ENCODE measurements around the gene PDE10A. TPM values are rescaled to one million over a fixed set of nuclear protein-coding genes. Genes with fewer than 3 reads are reported as not detected.

Gene PDE10A
- total and polyA plus RNA-seq, 2 of the 8 experiments (the other 6 are each of a cell fraction or from before 2014, with no cell fraction given), result 1.1 to 2.4 TPM

GRCh38 chr6:165632194-165632593 is 30.8 kb downstream of the PDE10A start:
- Histone ChIP-seq H2AK5ac (ENCODE audit: low read depth, low read length) (no peak overlapping the region), H3K56ac (replicated peaks; ENCODE audit: insufficient read length, low read depth, low read length) (no peak overlapping the region), H3K27ac (ENCODE audit: low read depth, low read length) (no peak overlapping the region), H3K23ac (ENCODE audit: insufficient read length) (no peak overlapping the region), H4K91ac (replicated peaks; ENCODE audit: insufficient read length, low read length) (no peak overlapping the region), H4K5ac (ENCODE audit: insufficient read length, low read depth, low read length) (no peak overlapping the region), H3K79me1 (ENCODE audit: low read depth, low read length) (no peaks in the 10 kb centered on the region), H2BK20ac (ENCODE audit: low read length) (no peak overlapping the region), H3K9me3 (ENCODE audit: insufficient read depth in 2 of 2, low read depth in 1 of 2, low read length in 1 of 2) (no peaks in the 10 kb centered on the region), H2BK120ac (replicated peaks; ENCODE audit: low read depth, low read length) (no peak overlapping the region), H2BK5ac (ENCODE audit: low read depth, low read length) (no peak overlapping the region), H2AFZ (ENCODE audit: low read length) (no peak overlapping the region), H3K4ac (replicated peaks; ENCODE audit: insufficient read length, low read depth, low read length) (no peak overlapping the region), H2BK12ac (ENCODE audit: low read depth, low read length) (no peak overlapping the region), H3K18ac (ENCODE audit: extremely low read depth, low read length) (no peak overlapping the region), H2BK15ac (ENCODE audit: low read length) (no peak overlapping the region), H3K79me2 (ENCODE audit: control insufficient read depth in 1 of 2, insufficient read depth in 2 of 2, low read length in 2 of 2) (no peaks in the 10 kb centered on the region), H3K4me2 (ENCODE audit: insufficient read depth in 1 of 2, low read depth in 2 of 2, low read length in 2 of 2) (no peak overlapping the region), H3K27me3 (replicated peaks in 1 of 4; ENCODE audit: control insufficient read depth in 3 of 4, extremely low read depth in 1 of 4, insufficient read depth in 3 of 4, low read length in 3 of 4) (no peaks in the 10 kb centered on the region), H4K20me1 (replicated peaks in 1 of 2; ENCODE audit: control insufficient read depth in 1 of 2, insufficient read depth in 2 of 2, low read length in 2 of 2) (no peaks in the 10 kb centered on the region), H3K23me2 (ENCODE audit: low read depth, low read length) (no peaks in the 10 kb centered on the region), H3K4me1 (replicated peaks in 1 of 4; ENCODE audit: control insufficient read depth in 3 of 4, insufficient read depth in 4 of 4, low read length in 3 of 4) (peaks cover 4 to 10% (median 7%) of the 10 kb centered on the region in 4 experiments; a peak in 5 of 7 replicates), H4K8ac (ENCODE audit: extremely low read depth, insufficient read depth, low read length) (no peak overlapping the region), H3K9ac (replicated peaks in 1 of 4; ENCODE audit: extremely low read depth in 1 of 4, low read depth in 3 of 4, low read length in 3 of 4) (no peak overlapping the region), H3K4me3 (ENCODE audit: extremely low read depth in 1 of 4, insufficient read depth in 2 of 4, low read depth in 3 of 4, low read length in 4 of 4) (no peak overlapping the region), H3K36me3 (ENCODE audit: control insufficient read depth in 2 of 4, insufficient read depth in 4 of 4, low read length in 3 of 4) (no peaks in the 10 kb centered on the region), H3K14ac (ENCODE audit: insufficient read length) (no peak overlapping the region)
- 100% methylated on average over 1 of the region's 2 CpGs; no CpG with 5 or more reads in 1 of the 2 experiments for WGBS, 2 experiments (ENCODE audit: extremely low coverage in 1 of 2, insufficient coverage in 1 of 2, insufficient read length in 1 of 2, insufficient replicate concordance in 2 of 2, low coverage in 1 of 2, low lambda C conversion rate in 2 of 2, missing lambda C conversion rate in 1 of 2)
- DNase-seq (ENCODE audit: low read depth in 1 of 2, low spot score in 2 of 2) (no peak), FAIRE-seq (no peak)
- POLR2A ChIA-PET (ENCODE audit: partially characterized antibody), result no interaction called here
- CTCF ChIA-PET (ENCODE audit: partially characterized antibody), result interaction anchor here (1.6 kb wide), 1 partner anchor 34 kb away, joined by 3 read pairs; no protein-coding TSS in a partner anchor
- TF ChIP-seq CBX5 (IDR thresholded peaks at IDR 0.05; ENCODE audit: low read depth, low read length), result no peak
- TF ChIP-seq POLR2AphosphoS5 (IDR thresholded peaks at IDR 0.05; ENCODE audit: low read depth, low read length), result no peak
- TF ChIP-seq BCL11A (IDR thresholded peaks at IDR 0.05; ENCODE audit: low read depth in 2 of 2, low read length in 2 of 2), result no peak
- no peak for TF ChIP-seq HDAC6 (IDR thresholded peaks at IDR 0.05; ENCODE audit: low read depth, low read length)
- no peak for TF ChIP-seq SIN3A (conservative IDR thresholded peaks at IDR 0.05 in 1 of 2, IDR thresholded peaks at IDR 0.05 in 1 of 2; ENCODE audit: low read depth in 1 of 2, low read length in 2 of 2)
- TF ChIP-seq YY1 (IDR thresholded peaks at IDR 0.05; ENCODE audit: low read depth, low read length), result no peak
